HT1080 (cell line): ENCODE results near the gene AK1. TPM values are rescaled to one million over a fixed set of nuclear protein-coding genes. Genes with fewer than 3 reads are reported as not detected.

ENCODE experiments used
- DNase-seq: peaks from one replicate; pipeline ENCODE4 v3.0.0-alpha.2; 2015; ENCODE audit warnings: low read depth
- polyA plus RNA-seq, 2 experiments: library from polyadenylated mRNA; depleted of rRNA; stranded (reverse); fragments of >200 nt; gene quantifications; 2 replicates each; pipeline ENCODE4 v1.2.3, GENCODE V29; 2015
- total RNA-seq: library from RNA; depleted of rRNA; stranded (reverse); fragments of >200 nt; shearing (Covaris generic); gene quantifications from 2 replicates; pipeline ENCODE4 v1.2.3, GENCODE V29; 2014; rRNA removed

AK1 gene, protein sequence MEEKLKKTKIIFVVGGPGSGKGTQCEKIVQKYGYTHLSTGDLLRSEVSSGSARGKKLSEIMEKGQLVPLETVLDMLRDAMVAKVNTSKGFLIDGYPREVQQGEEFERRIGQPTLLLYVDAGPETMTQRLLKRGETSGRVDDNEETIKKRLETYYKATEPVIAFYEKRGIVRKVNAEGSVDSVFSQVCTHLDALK
- total RNA-seq, result 47.0 and 59.7 TPM in 2 replicates
- polyA plus RNA-seq (2015; cell fraction: cytosol; rRNA removed), result 21.0 and 37.1 TPM in 2 replicates
- 20.6 and 34.0 TPM in 2 replicates for polyA plus RNA-seq (2015; cell fraction: nucleus; rRNA removed)

- no peak for DNase-seq
Measured at GRCh38 chr9:127877566-127877998, at the start of gene AK1. TSS of gene AK1 (minus strand) at chr9:127877675. CDS start at chr9:127874617, 3,058 bp downstream.

GRCh38 chr9:127926906-127927200, 49.4 kb upstream of the AK1 start:
- DNase-seq, result no peak

GRCh38 chr9:127925959-127926905, 48.8 kb upstream of the AK1 start:
- no peak for DNase-seq

- DNase-seq, result no peak
Measured at GRCh38 chr9:127924736-127925444, 47.4 kb upstream of the AK1 start.

DNA sequence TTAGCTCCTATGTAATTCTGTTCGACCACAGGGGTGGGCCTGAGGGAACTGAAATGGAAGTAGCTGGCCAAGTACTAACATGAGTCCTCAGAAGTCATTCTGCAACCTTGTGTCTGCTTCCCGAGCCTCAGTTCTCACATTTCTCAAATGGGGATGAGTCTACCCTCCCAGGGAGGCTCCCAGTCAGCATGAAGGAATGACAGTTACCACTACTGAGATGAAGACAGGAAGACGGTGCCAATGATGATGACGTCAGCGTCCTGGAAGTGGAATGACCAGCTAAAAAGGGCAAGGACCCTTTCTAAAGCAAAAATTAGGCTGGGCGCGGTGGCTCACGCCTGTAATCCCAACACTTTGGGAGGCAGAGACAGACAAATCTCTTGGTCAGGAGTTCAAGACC, 46.3 kb upstream of the AK1 start:
- DNase-seq, result peak; percentile 95

DNA sequence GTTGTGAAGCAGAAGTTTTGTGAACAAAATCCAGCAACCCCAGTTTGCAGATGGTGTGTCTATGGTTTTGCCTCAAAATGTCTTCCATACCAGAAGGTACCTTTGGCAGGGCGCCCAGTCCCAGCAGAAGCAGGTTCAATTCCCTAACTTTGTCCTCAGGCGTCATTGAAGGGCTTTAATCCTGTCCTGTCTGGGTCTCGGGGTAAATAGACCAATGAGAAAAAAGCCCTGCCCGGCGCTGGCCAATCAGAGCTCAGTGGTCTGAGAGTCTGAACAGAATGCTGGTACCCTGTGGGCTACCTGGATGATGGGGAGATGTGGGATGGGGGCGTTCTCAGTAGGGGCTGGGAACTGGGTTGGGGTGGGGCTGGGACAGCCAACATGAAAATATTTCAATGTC, 45.6 kb upstream of the AK1 start:
- no peak for DNase-seq

DNA sequence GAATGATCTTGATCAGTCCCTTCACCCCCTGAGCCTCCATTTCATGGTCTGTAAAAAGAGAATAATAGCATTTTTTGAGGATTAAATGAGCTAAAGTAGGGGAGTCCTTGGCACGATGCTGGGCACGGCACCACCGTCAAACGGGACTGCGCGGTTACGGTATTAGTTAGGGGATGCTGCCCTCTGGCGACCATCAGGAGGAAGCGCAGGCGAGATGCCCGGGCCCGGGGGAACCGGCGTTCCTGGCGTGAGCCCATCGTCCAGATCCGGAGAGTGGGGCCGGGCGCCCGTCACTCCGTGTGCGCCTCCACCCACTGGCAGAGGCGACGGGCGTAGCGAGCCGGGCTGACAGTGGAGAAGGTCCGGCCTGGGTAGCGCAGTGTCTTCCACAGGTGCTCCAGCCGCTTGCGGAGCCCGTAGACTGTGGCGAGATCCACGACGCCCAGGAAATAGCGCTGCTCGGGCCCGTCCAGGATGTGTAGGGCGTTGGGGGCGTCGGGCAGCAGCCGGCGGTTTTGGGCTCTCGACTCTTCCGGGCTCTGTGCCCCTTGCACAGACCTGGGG, 44.2 kb upstream of the AK1 start:
- peak; percentile 47 for DNase-seq

DNA sequence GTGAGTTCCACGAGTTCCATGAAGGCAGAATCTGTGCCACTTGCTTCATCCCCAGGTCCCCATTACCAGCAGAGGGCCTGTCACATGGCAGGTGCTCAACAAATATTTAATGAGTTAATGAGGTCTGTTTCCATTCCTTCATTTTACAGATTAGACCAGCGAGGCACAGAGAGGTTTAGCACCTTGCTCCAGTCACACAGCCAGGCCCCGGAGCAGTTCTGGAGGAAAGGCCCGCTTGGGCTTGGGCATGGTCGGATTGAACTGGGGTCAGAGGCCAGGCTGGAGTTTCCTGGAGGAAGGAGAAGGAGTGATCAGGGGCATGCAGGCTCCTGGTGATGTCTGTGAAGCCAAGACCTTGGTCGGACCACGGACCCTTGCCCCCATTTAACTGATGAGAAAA, 43.3 kb upstream of the AK1 start:
- DNase-seq, result no peak

- peak; percentile 100 for DNase-seq
Measured at GRCh38 chr9:127919253-127919815, 41.9 kb upstream of the AK1 start.

- DNase-seq, result peak; percentile 57
Measured at GRCh38 chr9:127918183-127919107, 41.0 kb upstream of the AK1 start.

- DNase-seq, result no peak
Measured at GRCh38 chr9:127917603-127918002, 40.1 kb upstream of the AK1 start.

DNA sequence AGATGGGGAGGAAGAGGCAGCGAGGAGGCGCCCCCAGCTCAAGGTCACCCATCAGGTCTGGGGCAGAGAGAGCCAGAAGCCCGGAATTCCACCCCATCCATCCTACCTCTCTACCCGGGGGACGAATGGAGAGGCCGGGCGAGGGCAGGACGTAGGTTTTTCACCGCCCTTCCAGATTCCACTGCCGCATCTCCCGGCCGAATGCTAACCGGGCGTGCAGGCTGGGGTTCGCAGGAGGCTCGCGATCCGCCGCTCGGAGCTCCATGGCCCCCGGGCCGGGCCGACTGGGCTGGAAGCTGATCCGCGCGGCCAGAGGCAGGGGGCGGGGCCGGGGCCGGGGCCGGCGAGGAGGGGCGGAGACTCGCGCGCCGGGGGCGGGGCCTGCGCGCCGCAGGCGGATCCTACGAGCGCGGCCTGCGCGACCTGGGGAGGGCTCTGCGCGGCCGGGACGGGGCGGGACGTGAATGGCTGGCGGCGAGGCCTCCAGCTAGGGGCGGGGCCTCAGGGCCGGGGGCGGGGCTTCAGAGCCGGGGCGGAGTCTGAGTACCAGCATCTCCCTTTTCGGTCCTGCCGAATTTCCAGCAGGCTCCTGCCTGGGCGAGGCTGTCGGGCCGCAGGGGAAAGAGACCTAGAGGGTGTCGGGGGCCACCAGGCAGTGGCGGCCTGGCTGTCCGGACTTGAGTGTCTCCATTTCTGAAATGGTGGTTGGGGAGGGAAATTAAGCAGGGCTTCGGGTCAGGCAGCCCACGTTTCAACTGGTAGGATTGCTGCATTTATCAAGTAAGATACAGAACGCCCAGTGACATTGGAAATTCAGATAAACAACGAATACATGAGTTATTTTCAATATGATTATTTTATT, 39.5 kb upstream of the AK1 start, which contains the start of gene ST6GALNAC4:
Gene ST6GALNAC4 (minus strand): TSS at position 322 of the 862 bp plus-strand sequence. CDS start 622 bp downstream, outside the sequence.
- DNase-seq, result peak; percentile 69

- DNase-seq, result no peak
Measured at GRCh38 chr9:127915801-127916719, 38.6 kb upstream of the AK1 start.

- DNase-seq, result no peak
Measured at GRCh38 chr9:127915325-127915752, 37.9 kb upstream of the AK1 start.

DNA sequence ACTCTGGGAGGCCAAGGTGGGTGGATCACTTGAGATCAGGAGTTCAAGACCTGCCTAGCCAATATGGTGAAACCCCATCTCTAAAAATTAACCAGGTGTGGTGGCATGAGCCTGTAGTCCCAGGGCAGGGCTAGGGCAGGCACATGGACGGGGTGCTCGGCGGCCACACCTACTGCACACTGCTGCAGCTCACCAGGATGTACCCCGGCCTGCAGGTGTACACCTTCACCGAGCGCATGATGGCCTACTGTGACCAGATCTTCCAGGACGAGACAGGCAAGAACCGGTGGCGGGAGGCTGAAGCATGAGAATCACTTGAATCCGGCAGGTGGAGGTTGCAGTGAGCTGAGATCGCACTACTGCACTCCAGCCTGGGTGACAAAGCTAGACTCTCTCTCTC, 36.2 kb upstream of the AK1 start:
- DNase-seq, result no peak

DNA sequence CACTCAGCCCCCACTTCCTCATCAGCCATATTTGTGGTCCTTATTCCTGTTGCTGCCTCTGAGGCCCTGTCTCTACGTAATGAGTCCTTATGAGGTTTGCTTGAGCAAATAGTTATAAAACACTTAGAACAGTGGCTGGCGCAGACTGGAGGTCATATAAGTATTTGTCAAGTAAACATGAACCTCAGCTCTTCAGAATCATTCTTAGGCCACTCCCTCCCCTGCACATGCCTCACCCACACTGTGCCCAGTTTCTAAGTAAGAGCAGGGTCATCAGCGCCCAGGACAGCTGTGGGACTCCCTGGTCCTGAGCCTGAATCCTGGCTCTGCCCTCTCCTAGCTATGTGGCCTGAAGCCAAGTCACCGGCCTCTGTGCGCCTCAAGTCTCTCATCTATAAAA, 35.4 kb upstream of the AK1 start:
- no peak for DNase-seq

GRCh38 chr9:127912296-127912695, 34.8 kb upstream of the AK1 start:
- DNase-seq, result no peak
